Measurements from ENCODE around the gene WFS1.

GRCh38 chr4:6250235-6250983 lies 19.2 kb upstream of the WFS1 start:
- TF ChIP-seq EZH2 (IDR thresholded peaks at IDR 0.05) (no peak), POLR2AphosphoS5 (IDR thresholded peaks at IDR 0.05; ENCODE audit: borderline replicate concordance, low read depth, low read length) (no peak)

Data from SK-N-MC (cell line).